GM21423 (cell line): ENCODE results near the gene ZNF575.
"Not testable (repeated sequence)": the region's sequence is repeated elsewhere in the genome, so short reads cannot be mapped to it uniquely, and the experiment has no call there.

Experiments used
- ATAC-seq: cut with Tn5 transposase; IDR thresholded peaks from one replicate; pipeline ENCODE4 v1.9.1; 2021; ENCODE audit warnings: mild to moderate bottlenecking, moderate library complexity; ENCODE audit not compliant: unreplicated experiment

Gene ZNF575

GRCh38 chr19:43541920-43542650 lies 9.1 kb downstream of the ZNF575 start:
- ATAC-seq: no peak

DNA sequence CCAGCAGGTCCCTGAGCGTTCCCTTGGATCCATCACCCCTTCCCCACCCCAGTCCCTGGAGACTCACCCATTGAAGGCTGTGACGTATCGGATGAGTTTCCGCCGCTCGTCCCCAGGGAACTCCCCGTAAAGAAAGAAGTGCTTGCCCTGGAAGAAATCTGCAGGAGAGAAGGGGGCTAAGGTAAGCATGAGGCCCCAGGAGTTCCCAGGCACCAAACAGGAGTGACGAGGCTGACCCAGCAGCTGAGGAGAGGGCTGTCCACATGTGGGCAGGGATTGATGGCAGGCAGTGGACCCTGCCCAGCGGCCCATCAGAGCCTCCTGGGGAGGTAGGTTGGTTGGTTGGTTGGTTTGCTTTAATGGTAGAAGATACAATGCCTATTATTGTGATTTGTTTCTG lies 11.1 kb downstream of the ZNF575 start:
- ATAC-seq: no peak

DNA sequence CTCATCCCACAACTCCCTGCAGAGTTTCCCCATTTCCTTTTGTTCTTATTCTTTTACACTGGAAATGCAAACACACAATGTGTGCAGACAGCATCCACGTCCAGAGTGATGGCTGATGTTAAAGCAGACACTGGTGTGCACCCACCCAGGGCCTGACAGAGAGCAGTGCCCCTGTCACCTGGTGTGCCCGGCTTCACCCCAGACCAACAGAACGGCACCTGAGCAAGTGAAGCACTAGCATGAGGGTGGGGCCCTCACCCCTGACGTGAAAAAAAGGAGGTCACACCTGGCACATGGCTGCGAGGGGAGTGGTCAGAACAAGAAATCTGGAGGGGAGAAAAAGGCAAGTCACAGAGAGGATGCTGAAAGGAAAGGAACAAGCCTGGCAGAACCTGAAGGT lies 12.3 kb downstream of the ZNF575 start:
- ATAC-seq: no peak

- no peak for ATAC-seq
Observed at GRCh38 chr19:43545981-43546380, 13.0 kb downstream of the ZNF575 start.

DNA sequence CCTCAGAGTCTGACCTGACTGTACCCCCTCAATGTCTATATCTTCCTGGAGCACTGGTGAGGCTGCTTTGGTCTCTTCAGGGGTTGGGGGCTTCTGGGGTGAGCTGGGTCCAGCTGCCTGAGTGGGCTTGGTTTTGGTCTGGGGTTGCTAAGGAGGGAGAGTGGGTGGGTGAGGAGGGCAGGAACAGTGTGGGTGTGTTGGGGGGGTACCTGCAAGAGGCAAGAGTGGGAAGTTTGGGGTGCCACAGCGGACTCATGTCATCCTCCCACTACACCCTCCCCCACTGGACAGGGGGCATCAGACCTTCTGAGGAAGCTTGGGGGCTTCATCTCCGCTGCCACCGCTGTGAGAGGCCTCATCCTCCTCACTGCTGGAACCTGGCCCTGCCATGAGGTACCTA lies 13.6 kb downstream of the ZNF575 start:
- ATAC-seq: no peak

DNA sequence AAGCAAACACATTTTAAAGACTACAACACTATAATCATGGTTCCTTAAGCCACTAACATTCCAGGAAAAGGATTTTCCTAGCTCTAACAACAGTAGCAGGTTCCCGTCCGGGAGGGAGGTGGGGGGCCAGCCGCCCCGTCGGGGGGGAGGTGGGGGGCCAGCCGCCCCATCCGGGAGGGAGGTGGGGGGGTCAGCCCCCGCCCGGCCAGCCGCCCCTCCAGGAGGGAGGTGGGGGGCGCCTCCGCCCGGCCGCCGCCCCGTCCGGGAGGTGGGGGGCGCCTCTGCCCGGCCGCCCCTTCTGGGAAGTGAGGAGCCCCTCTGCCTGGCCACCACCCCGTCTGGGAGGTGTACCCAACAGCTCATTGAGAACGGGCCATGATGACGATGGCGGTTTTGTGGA lies 14.9 kb downstream of the ZNF575 start:
- not testable (repeated sequence) for ATAC-seq

DNA sequence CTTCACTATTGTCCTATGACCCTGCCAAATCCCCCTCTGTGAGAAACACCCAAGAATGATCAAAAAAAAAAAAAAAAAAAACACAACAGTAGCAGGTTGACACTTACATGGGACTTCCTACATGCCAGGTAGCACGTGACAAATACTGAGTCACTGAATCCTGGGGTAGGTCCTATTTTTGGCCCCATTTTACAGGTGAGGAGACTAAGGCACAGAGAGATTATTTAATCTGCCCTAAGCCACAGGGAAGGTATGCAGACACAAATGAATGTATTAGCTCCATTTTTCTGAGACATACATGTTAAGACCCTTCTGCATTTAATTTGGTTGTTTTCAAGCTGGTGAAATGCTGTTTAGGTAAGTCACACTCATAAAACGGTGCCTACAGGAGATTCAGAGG lies 15.7 kb downstream of the ZNF575 start:
- ATAC-seq: no peak

- no peak for ATAC-seq
Observed at GRCh38 chr19:43551399-43552197, 18.6 kb downstream of the ZNF575 start.

DNA sequence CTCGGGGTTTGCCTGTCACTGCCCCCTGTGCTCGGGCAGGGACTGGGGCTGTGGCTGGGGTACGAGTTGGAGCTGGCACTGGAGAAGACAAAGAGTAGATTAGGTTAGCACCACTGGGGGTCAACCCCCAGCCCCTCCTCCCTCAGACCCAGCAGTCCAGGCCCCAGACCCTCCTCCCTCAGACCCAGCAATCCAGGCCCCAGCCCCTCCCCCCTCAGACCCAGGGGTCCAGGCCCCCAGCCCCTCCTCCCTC lies 19.1 kb downstream of the ZNF575 start:
- no peak for ATAC-seq

DNA sequence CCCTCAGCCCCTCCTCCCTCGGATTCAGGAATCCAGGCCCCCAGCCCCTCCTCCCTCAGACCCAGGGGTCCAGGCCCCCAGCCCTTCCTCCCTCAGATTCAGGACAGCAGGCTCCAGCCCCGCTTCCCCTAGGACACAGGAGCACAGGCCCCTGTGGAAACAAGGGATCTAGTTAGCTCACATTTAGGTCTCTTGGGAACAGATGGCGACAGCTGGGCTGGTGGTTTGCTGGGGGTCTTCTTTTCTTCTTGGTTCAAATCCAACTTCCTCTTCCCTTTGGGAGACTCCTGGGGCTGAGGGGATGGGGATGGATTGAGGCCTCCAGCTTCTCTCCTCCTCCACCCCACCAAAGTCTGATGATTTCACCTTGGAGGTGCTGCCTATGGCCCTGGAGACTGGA lies 19.6 kb downstream of the ZNF575 start:
- ATAC-seq: no peak

DNA sequence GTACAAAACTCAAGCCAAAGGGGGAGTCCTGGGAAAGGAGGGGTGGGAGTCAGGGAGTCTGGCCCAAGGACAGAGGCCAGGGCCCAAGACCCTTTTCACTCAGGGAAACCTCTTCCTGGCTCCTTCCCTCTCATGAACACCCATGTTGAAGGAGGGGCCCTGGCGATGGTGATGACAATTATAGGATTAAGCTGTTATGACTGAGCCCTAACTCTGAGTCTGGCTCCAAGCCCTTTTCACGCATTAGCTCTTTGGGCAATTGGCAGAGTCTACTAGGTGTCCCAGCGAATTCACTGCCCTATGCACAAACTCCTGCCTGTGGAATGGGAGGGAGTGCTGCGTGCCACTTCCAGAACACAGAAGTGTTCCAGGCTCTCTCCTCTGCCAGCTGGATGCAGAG lies 20.7 kb downstream of the ZNF575 start:
- ATAC-seq: no peak

DNA sequence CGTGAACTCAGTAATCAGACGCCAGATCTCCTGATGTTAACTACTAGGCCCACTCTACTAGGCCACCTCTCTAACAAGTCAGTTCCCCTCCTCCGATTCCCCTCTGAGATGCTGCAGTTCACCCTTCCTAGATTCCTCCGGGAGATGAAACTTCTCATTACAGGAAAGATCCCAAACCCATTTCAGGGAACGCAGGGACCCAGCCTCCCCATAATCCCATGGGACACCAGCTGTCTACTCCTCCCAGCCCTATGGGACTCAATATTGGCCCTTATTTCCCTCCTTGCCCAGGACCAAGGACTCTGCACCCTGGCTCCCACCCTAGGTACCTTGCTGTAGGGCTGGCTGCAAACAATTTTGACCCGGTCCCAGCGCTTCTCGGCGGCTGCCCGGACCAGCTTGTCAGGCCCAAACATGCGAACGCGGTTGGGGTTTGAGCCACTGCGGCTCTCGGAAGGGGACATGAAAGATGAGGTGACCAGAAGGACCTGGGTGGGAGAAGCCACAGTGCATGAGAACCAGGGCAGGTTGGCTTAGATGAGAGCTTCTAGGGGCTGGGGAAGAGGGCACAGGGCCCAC lies 21.4 kb downstream of the ZNF575 start:
- no peak for ATAC-seq

DNA sequence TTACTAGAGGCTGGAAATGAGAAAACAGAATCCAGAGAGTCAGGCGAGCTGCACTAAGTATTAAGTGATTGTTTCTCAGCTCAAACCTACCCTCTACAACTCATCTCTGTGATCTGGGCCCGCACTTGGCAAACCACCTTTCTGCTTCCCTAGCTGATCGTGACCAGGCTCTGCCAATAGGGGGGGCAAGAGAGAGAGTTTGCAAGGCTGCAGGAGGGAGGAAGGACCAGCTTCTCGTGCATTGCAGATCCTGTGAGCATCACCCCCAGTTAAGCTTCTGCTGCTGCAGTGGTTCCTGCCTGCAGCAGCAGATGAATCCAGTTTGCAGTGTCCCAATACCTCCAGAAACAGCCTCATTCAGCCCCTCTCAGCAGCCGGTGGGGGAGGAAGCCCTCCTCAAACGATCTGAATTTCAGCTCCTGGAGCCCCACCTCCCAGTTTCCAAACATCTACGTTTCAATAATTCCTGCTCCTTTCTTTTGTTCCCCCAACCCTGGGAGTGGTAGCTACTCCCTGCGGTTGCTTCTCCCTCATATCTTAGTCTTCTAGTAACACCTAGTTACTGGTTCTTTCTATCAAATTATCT lies 22.3 kb downstream of the ZNF575 start:
- no peak for ATAC-seq

- no peak for ATAC-seq
Observed at GRCh38 chr19:43560687-43561086, 27.7 kb downstream of the ZNF575 start.

DNA sequence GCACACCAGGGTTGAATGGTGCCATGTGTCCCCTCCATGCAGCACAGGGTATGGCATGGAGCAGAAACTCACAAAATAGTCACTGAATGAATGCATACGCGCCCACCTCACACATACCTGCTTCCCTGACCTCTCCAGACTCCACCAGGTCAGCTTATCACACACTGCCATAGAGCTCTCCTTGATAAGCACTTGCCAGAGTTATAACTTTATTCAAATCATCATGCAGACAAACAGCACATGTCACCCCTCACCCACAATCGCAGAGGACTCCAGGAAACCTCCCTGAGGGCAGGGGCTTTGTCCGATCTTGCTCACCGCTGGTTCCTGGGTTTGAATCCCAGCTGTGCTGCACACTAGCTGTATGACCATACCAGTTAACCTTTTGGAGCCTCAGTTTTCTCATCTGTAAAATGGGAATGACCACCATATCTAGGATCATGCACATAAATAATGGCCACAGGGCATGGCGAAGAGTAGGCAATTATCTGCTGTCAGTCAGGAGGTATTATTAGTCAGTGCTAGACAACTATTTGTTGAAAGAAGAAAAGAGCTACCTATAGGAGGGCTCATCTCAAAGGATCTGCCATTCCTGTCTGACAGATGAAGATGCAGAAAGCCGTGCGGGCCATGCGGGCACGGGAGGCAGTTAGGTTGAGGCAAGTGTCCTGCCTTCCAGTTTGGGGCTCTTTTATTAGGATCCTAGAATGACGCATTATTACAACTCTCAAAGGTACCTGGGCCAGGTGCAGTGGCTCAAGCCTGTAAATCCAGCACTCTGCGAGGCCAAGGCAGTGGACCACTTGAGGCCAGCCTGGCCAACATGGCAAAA lies 28.4 kb downstream of the ZNF575 start:
- ATAC-seq: no peak

GRCh38 chr19:43562226-43562697 lies 29.3 kb downstream of the ZNF575 start:
- no peak for ATAC-seq

DNA sequence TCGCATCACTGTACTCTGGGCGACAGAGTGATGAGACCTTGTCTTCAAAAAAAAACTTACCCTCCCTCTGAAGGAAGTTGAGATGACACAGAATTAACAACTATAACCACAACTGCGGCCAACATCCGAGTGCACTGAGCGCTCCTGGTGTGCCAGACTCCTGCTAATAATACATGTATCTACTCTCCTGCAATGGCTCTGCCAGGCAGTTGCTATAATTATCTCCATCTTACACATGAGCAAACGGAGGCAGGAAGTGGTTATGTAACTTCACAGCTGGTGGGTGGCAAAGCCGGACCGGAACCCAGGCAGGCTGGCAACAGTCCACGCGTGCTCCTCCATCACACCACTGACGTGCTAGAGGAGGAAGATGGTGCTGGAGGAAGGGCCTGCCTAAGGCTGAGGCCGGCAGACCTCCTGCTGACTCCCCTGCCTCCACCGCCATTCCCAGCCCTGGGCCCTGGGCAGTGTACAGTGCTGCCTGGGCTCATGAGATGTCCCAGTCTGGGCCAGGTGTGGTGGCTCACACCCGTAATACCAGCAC lies 29.8 kb downstream of the ZNF575 start:
- peak; percentile 71 for ATAC-seq

GRCh38 chr19:43563816-43564457 lies 30.9 kb downstream of the ZNF575 start:
- ATAC-seq: no peak

- no peak for ATAC-seq
Observed at GRCh38 chr19:43564800-43565199, 31.8 kb downstream of the ZNF575 start.

GRCh38 chr19:43569657-43570056 lies 36.7 kb downstream of the ZNF575 start:
- no peak for ATAC-seq
